Measurements from ENCODE around the gene UGT1A6.

The UGT1A6 gene

GRCh38 chr2:233814056-233814835, 121.6 kb downstream of the UGT1A6 start:
- peak; percentile 17 for DNase-seq (ENCODE audit: low read depth)
- no peak for TF ChIP-seq CTCF (IDR thresholded peaks at IDR 0.05; ENCODE audit: insufficient read depth, low read depth, low read length, missing control alignments)
- H3K4me3 ChIP-seq (ENCODE audit: low read length), result no peak overlapping the region

DNA sequence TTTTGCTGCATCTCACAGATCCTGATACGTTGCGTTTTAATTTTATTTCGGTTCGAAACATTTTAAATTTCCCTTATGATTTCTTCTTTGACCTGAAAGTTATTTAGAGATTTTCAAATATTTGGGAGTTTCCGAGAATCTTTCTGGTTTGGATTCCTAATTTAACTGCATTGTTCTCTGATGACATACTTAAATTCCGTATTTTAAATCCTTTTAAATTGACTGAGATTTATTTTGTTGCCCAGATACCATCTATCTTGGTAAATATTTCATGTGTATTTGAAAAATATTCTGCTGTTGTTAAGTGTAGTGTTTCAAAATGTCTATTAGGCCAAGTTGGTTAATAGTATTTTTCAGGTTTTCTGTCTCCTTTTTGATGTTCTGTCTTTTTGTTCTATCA, 123.2 kb downstream of the UGT1A6 start:
- no peak overlapping the region for H3K4me3 ChIP-seq (ENCODE audit: low read length)
- no peak for TF ChIP-seq CTCF (IDR thresholded peaks at IDR 0.05; ENCODE audit: insufficient read depth, low read depth, low read length, missing control alignments)
- no peak for DNase-seq (ENCODE audit: low read depth)

GRCh38 chr2:233816334-233816733, 123.6 kb downstream of the UGT1A6 start:
- no peak for DNase-seq (ENCODE audit: low read depth)
- no peak for TF ChIP-seq CTCF (IDR thresholded peaks at IDR 0.05; ENCODE audit: insufficient read depth, low read depth, low read length, missing control alignments)
- no peak overlapping the region for H3K4me3 ChIP-seq (ENCODE audit: low read length)

GRCh38 chr2:233816771-233817170, 124.1 kb downstream of the UGT1A6 start:
- no peak for TF ChIP-seq CTCF (IDR thresholded peaks at IDR 0.05; ENCODE audit: insufficient read depth, low read depth, low read length, missing control alignments)
- H3K4me3 ChIP-seq (ENCODE audit: low read length), result no peak overlapping the region
- no peak for DNase-seq (ENCODE audit: low read depth)

DNA sequence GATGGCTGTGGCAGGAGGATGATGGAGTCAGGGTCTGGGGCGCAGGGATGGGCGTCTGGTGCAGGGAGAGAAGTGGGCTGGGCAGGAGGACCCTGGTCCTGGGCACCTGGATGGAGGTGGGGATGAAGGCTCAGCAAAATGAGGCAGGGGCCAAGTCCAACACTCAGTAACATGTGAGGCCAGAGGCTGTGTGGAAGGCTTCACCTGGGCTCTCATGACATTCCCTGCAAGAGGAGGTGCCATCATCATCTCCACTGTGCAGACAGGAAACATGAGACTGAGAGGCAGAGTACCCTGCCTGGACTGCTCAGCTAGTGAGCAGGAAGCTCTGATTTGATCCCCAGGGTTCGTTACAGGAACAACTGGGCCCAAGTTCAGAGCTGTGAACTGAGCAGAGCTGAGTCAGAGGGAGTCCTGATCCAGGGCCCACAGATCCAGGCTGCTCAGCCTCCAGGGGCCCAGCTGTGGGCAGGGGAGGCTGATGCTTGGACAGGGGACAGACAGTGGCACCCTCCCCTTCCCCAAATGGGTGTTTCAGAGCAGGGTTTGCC, 124.7 kb downstream of the UGT1A6 start:
- no peak overlapping the region for H3K4me3 ChIP-seq (ENCODE audit: low read length)
- TF ChIP-seq CTCF (IDR thresholded peaks at IDR 0.05; ENCODE audit: insufficient read depth, low read depth, low read length, missing control alignments), result no peak
- peak; percentile 4 for DNase-seq (ENCODE audit: low read depth)

- no peak overlapping the region for H3K4me3 ChIP-seq (ENCODE audit: low read length)
- DNase-seq (ENCODE audit: low read depth), result no peak
- TF ChIP-seq CTCF (IDR thresholded peaks at IDR 0.05; ENCODE audit: insufficient read depth, low read depth, low read length, missing control alignments), result no peak
Measured at GRCh38 chr2:233817995-233818638, 125.4 kb downstream of the UGT1A6 start.
